ENCODE results near the gene MAML3. TPM values are rescaled to one million over a fixed set of nuclear protein-coding genes. Genes with fewer than 3 reads are reported as not detected.

Gene MAML3
- total and polyA plus RNA-seq, 8 donors = 5.8 to 18.7 (median 16.7) TPM

GRCh38 chr4:139728840-139729239 is 425.1 kb downstream of the MAML3 start:
- H3K27me3 ChIP-seq = no peaks in the 10 kb centered on the region
- TF ChIP-seq CTCF (IDR thresholded peaks at IDR 0.05) = no peak
- intact Hi-C loops (cut with DNase I) = loop anchor here in 1 of 2 donors (10.0 kb wide), 1 partner anchor 526 kb away; no protein-coding TSS in a partner anchor
- H3K4me1 ChIP-seq = peaks cover 0 to 6% of the 10 kb centered on the region in 2 donors
- no peaks in the 10 kb centered on the region for H3K9me3 ChIP-seq
- H3K36me3 ChIP-seq = no peaks in the 10 kb centered on the region
- H3K4me3 ChIP-seq = no peak overlapping the region
- ATAC-seq = no peak
- no peak for DNase-seq
- no peak overlapping the region for H3K27ac ChIP-seq

DNA sequence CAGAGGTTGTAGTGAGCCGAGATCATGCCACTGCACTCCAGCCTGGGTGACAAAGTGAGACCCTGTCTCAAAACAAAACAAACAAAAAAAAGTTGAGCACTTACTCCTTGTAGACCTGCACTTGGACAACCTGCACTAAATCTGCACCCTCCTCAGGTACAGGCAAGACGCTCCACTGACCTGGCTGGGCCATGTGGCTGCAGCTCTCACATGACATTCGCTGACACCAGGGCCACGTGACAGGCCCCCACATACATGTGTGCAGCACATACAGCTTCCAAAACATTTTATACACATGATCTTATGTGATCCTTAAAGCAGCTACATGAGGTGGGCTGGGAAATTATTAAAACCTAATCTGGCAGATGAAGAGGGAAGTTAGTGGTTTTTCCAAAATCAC is 425.8 kb downstream of the MAML3 start:
- Histone ChIP-seq H3K36me3 (no peaks in the 10 kb centered on the region), H3K9me3 (no peaks in the 10 kb centered on the region), H3K4me1 (no peaks in the 10 kb centered on the region), H3K27ac (no peak overlapping the region), H3K27me3 (no peaks in the 10 kb centered on the region), H3K4me3 (no peak overlapping the region)
- intact Hi-C loops (cut with DNase I) = loop anchor here in 1 of 2 donors (10.0 kb wide), 1 partner anchor 527 kb away; no protein-coding TSS in a partner anchor
- TF ChIP-seq CTCF (IDR thresholded peaks at IDR 0.05) = no peak
- ATAC-seq = no peak
- DNase-seq = no peak

GRCh38 chr4:139726615-139727014 is 427.4 kb downstream of the MAML3 start:
- Histone ChIP-seq H3K36me3 (no peaks in the 10 kb centered on the region), H3K27me3 (no peaks in the 10 kb centered on the region), H3K9me3 (no peaks in the 10 kb centered on the region), H3K4me3 (no peak overlapping the region), H3K27ac (no peak overlapping the region), H3K4me1 (no peaks in the 10 kb centered on the region)
- ATAC-seq (no peak), DNase-seq (no peak)
- intact Hi-C loops (cut with DNase I) = loop anchor here in 1 of 2 donors (10.0 kb wide), 1 partner anchor 528 kb away; no protein-coding TSS in a partner anchor
- TF ChIP-seq CTCF (IDR thresholded peaks at IDR 0.05) = no peak

GRCh38 chr4:139725236-139725635 is 428.7 kb downstream of the MAML3 start:
- H3K27ac ChIP-seq = no peak overlapping the region
- intact Hi-C loops (cut with DNase I) = loop anchor here in 1 of 2 donors (10.0 kb wide), 1 partner anchor 530 kb away; no protein-coding TSS in a partner anchor
- H3K4me1 ChIP-seq = no peaks in the 10 kb centered on the region
- H3K36me3 ChIP-seq = peaks cover 0 to 3% of the 10 kb centered on the region in 2 donors
- no peak for ATAC-seq
- TF ChIP-seq CTCF (IDR thresholded peaks at IDR 0.05) = no peak
- H3K27me3 ChIP-seq = no peaks in the 10 kb centered on the region
- no peak overlapping the region for H3K4me3 ChIP-seq
- H3K9me3 ChIP-seq = no peaks in the 10 kb centered on the region
- DNase-seq = no peak

GRCh38 chr4:139721789-139722188 is 432.2 kb downstream of the MAML3 start:
- Histone ChIP-seq H3K4me1 (no peaks in the 10 kb centered on the region), H3K27me3 (no peaks in the 10 kb centered on the region), H3K9me3 (no peaks in the 10 kb centered on the region), H3K36me3 (peaks cover 0 to 33% of the 10 kb centered on the region in 2 donors), H3K4me3 (no peak overlapping the region), H3K27ac (no peak overlapping the region)
- intact Hi-C loops (cut with DNase I) = loop anchor here in 1 of 2 donors (10.0 kb wide), 1 partner anchor 533 kb away; no protein-coding TSS in a partner anchor
- no peak for TF ChIP-seq CTCF (IDR thresholded peaks at IDR 0.05)
- no peak for ATAC-seq
- no peak for DNase-seq
